C4-2B (cell line): ENCODE data around the gene FITM1.

Source experiments
- CTCF ChIP-seq: fragments of 450-650 bp; conservative IDR thresholded peaks from 2 replicates; pipeline ENCODE4 v1.5.1; 2017; ENCODE audit warnings: mild to moderate bottlenecking
- ZFX ChIP-seq: fragments of 450-650 bp; IDR thresholded peaks from 2 replicates; pipeline ENCODE4 v1.6.1; 2017

GRCh38 chr14:24081739-24082211 lies 48.7 kb upstream of the FITM1 start:
- no peak for TF ChIP-seq CTCF
- TF ChIP-seq ZFX: no peak
